Activated T-cell treated with anti-CD3 and anti-CD28 coated beads, Interleukin-2, amount 50 U/mL, for 72 hours (primary cell): ENCODE measurements around the gene PIK3CG. TPM values are rescaled to one million over a fixed set of nuclear protein-coding genes. Genes with fewer than 3 reads are reported as not detected.
A peak's percentile ranks its signal among the peaks of the same experiment; 100 is the strongest.
"Not testable (repeated sequence)": the region's sequence is repeated elsewhere in the genome, so short reads cannot be mapped to it uniquely, and the experiment has no call there.

Experiments used
- ATAC-seq, 2 donors: fragments of 150-1000 bp; cut with Tn5 transposase; replicated peaks in 1 of 2; 2 replicates each; pipeline ENCODE4 v1.10.0; 2021; ENCODE audit warnings: moderate library complexity in 2 of 2, mild to moderate bottlenecking in 1 of 2
- DNase-seq, 2 donors: peaks; one replicate each; pipeline ENCODE4 v3.0.0; 2021 to 2022; ENCODE audit warnings: mixed read lengths in 1 of 2
- H3K27ac Mint-ChIP-seq: one replicate; pipeline ENCODE4 v1.8.0; 2022; ENCODE audit warnings: mild to moderate bottlenecking, moderate library complexity, mixed read lengths
- H3K27me3 Mint-ChIP-seq: one replicate; pipeline ENCODE4 v1.8.0; 2022; ENCODE audit warnings: low read depth, mixed read lengths
- H3K36me3 Mint-ChIP-seq, 2 donors: one replicate each; pipeline ENCODE4 v1.8.0; 2022; ENCODE audit warnings: mixed read lengths in 2 of 2, mild to moderate bottlenecking in 1 of 2; ENCODE audit not compliant: insufficient read depth in 2 of 2
- H3K4me1 Mint-ChIP-seq: one replicate; pipeline ENCODE4 v1.8.0; 2022; ENCODE audit warnings: low read depth, mixed read lengths
- H3K4me3 Mint-ChIP-seq, 2 donors: one replicate each; pipeline ENCODE4 v1.8.0; 2022; ENCODE audit warnings: mild to moderate bottlenecking in 2 of 2, mixed read lengths in 2 of 2, moderate library complexity in 2 of 2
- H3K9me3 Mint-ChIP-seq, 2 donors: one replicate each; pipeline ENCODE4 v1.8.0; 2022; ENCODE audit warnings: mixed read lengths in 2 of 2
- total RNA-seq, 2 donors: library from RNA; stranded (reverse); gene quantifications; one replicate each; pipeline ENCODE4 v1.2.3, GENCODE V29; 2022

PIK3CG gene
- total RNA-seq, 2 donors from 2014 or later: 10.2 to 18.7 TPM

- ATAC-seq, DNase-seq, H3K4me3 Mint-ChIP-seq, H3K27me3 Mint-ChIP-seq, H3K27ac Mint-ChIP-seq: not testable (repeated sequence)
- Mint-ChIP-seq H3K9me3 (peaks cover 3 to 13% of the 10 kb centered on the region in 2 donors), H3K4me1 (peaks cover 36% of the 10 kb centered on the region), H3K36me3 (peaks cover 17 to 32% of the 10 kb centered on the region in 2 donors)
These were observed 33.9 kb downstream of the PIK3CG start for GRCh38 chr7:106898967-106899366.

- peaks cover 25% of the 10 kb centered on the region for H3K4me1 Mint-ChIP-seq
- ATAC-seq: no peak
These were observed 36.9 kb downstream of the PIK3CG start for GRCh38 chr7:106901828-106902441.

GRCh38 chr7:106905734-106906133 is 40.7 kb downstream of the PIK3CG start:
- ATAC-seq (no peak), DNase-seq (no peak)
- Mint-ChIP-seq H3K36me3 (peaks cover 3 to 12% of the 10 kb centered on the region in 2 donors), H3K9me3 (no peaks in the 10 kb centered on the region), H3K4me1 (peaks cover 7% of the 10 kb centered on the region), H3K27ac (no peak overlapping the region), H3K27me3 (no peaks in the 10 kb centered on the region), H3K4me3 (no peak overlapping the region)

More at GRCh38 chr7:106901828-106902441, 36.9 kb downstream of the PIK3CG start:
- Mint-ChIP-seq H3K36me3 (peaks cover 17 to 33% of the 10 kb centered on the region in 2 donors), H3K27ac (peak overlapping the region; percentile 5), H3K9me3 (peaks cover 3 to 13% of the 10 kb centered on the region in 2 donors), H3K27me3 (no peaks in the 10 kb centered on the region), H3K4me3 (no peak overlapping the region)
- DNase-seq: no peak

GRCh38 chr7:106911959-106912358 is 46.9 kb downstream of the PIK3CG start:
- ATAC-seq (no peak), DNase-seq (no peak)
- Mint-ChIP-seq H3K27me3 (no peaks in the 10 kb centered on the region), H3K4me1 (peaks cover 13% of the 10 kb centered on the region), H3K27ac (no peak overlapping the region), H3K9me3 (no peaks in the 10 kb centered on the region), H3K4me3 (no peak overlapping the region), H3K36me3 (peaks cover 0 to 3% of the 10 kb centered on the region in 2 donors)

GRCh38 chr7:106914018-106914607 is 49.0 kb downstream of the PIK3CG start:
- H3K27ac Mint-ChIP-seq: no peak overlapping the region
- DNase-seq (no peak), ATAC-seq (no peak)
- no peaks in the 10 kb centered on the region for H3K9me3 Mint-ChIP-seq
- no peaks in the 10 kb centered on the region for H3K27me3 Mint-ChIP-seq
- peaks cover 0 to 3% of the 10 kb centered on the region in 2 donors for H3K36me3 Mint-ChIP-seq
- H3K4me3 Mint-ChIP-seq: no peak overlapping the region
- peaks cover 13% of the 10 kb centered on the region for H3K4me1 Mint-ChIP-seq

GRCh38 chr7:106915407-106915806 is 50.3 kb downstream of the PIK3CG start:
- peaks cover 13% of the 10 kb centered on the region for H3K4me1 Mint-ChIP-seq

GRCh38 chr7:106915873-106916272 is 50.8 kb downstream of the PIK3CG start:
- H3K9me3 Mint-ChIP-seq: peaks cover 7 to 9% of the 10 kb centered on the region in 2 donors
- ATAC-seq (peak; percentile 95), DNase-seq (peak; percentile 52 to 54)
- H3K4me3 Mint-ChIP-seq: peak overlapping the region in 1 of 2 donors; percentile 43
- no peak overlapping the region for H3K27ac Mint-ChIP-seq
- peaks cover 8 to 12% of the 10 kb centered on the region in 2 donors for H3K36me3 Mint-ChIP-seq
- peaks cover 13% of the 10 kb centered on the region for H3K4me1 Mint-ChIP-seq
- no peaks in the 10 kb centered on the region for H3K27me3 Mint-ChIP-seq

More at GRCh38 chr7:106915407-106915806, 50.3 kb downstream of the PIK3CG start:
- ATAC-seq (no peak), DNase-seq (no peak)
- Mint-ChIP-seq H3K9me3 (peaks cover 6% of the 10 kb centered on the region in 2 donors), H3K36me3 (peaks cover 8 to 9% of the 10 kb centered on the region in 2 donors), H3K4me3 (peak overlapping the region in 1 of 2 donors; percentile 43), H3K27me3 (no peaks in the 10 kb centered on the region), H3K27ac (no peak overlapping the region)

- Mint-ChIP-seq H3K4me3 (no peak overlapping the region), H3K27ac (no peak overlapping the region), H3K9me3 (peaks cover 11 to 13% of the 10 kb centered on the region in 2 donors), H3K27me3 (no peaks in the 10 kb centered on the region), H3K36me3 (peaks cover 11 to 13% of the 10 kb centered on the region in 2 donors), H3K4me1 (peaks cover 13% of the 10 kb centered on the region)
- DNase-seq (no peak), ATAC-seq (no peak)
These were observed 51.6 kb downstream of the PIK3CG start for GRCh38 chr7:106916679-106917078.

- no peaks in the 10 kb centered on the region for H3K27me3 Mint-ChIP-seq
- ATAC-seq: no peak
- no peak for DNase-seq
- peaks cover 13 to 14% of the 10 kb centered on the region in 2 donors for H3K36me3 Mint-ChIP-seq
- peaks cover 15 to 16% of the 10 kb centered on the region in 2 donors for H3K9me3 Mint-ChIP-seq
- no peak overlapping the region for H3K4me3 Mint-ChIP-seq
- peaks cover 13% of the 10 kb centered on the region for H3K4me1 Mint-ChIP-seq
- no peak overlapping the region for H3K27ac Mint-ChIP-seq
These were observed 53.9 kb downstream of the PIK3CG start for GRCh38 chr7:106918991-106919390.

- ATAC-seq, H3K4me1 Mint-ChIP-seq, H3K4me3 Mint-ChIP-seq, H3K27me3 Mint-ChIP-seq, DNase-seq, H3K27ac Mint-ChIP-seq: not testable (repeated sequence)
- Mint-ChIP-seq H3K36me3 (peaks cover 10 to 14% of the 10 kb centered on the region in 2 donors), H3K9me3 (peaks cover 16 to 18% of the 10 kb centered on the region in 2 donors)
These were observed 59.4 kb downstream of the PIK3CG start for GRCh38 chr7:106924468-106924867.

GRCh38 chr7:106926892-106927291 is 61.8 kb downstream of the PIK3CG start:
- H3K36me3 Mint-ChIP-seq: peaks cover 0 to 1% of the 10 kb centered on the region in 2 donors
- DNase-seq (no peak), ATAC-seq (no peak)
- H3K4me3 Mint-ChIP-seq: no peak overlapping the region
- no peaks in the 10 kb centered on the region for H3K4me1 Mint-ChIP-seq
- no peaks in the 10 kb centered on the region for H3K27me3 Mint-ChIP-seq
- peaks cover 3 to 4% of the 10 kb centered on the region in 2 donors for H3K9me3 Mint-ChIP-seq
- H3K27ac Mint-ChIP-seq: no peak overlapping the region

- Mint-ChIP-seq H3K9me3 (peaks cover 2 to 3% of the 10 kb centered on the region in 2 donors), H3K27ac (no peak overlapping the region), H3K4me3 (no peak overlapping the region), H3K36me3 (no peaks in the 10 kb centered on the region), H3K27me3 (no peaks in the 10 kb centered on the region), H3K4me1 (no peaks in the 10 kb centered on the region)
- no peak for ATAC-seq
- no peak for DNase-seq
These were observed 62.5 kb downstream of the PIK3CG start for GRCh38 chr7:106927536-106927935.

- not testable (repeated sequence) for H3K9me3 Mint-ChIP-seq
These were observed 64.5 kb downstream of the PIK3CG start for GRCh38 chr7:106929616-106930015.

More at GRCh38 chr7:106929616-106930015, 64.5 kb downstream of the PIK3CG start:
- ATAC-seq, H3K4me1 Mint-ChIP-seq, DNase-seq, H3K27ac Mint-ChIP-seq, H3K4me3 Mint-ChIP-seq, H3K27me3 Mint-ChIP-seq, H3K36me3 Mint-ChIP-seq: not testable (repeated sequence)
